ENCODE results near the gene ODC1.

ODC1 gene

GRCh38 chr2:10433947-10434885 is 13.9 kb downstream of the ODC1 start:
- no peak for DNase-seq (ENCODE audit: low read depth in 2 of 2)

GRCh38 chr2:10433264-10433946 is 14.7 kb downstream of the ODC1 start:
- DNase-seq (ENCODE audit: low read depth in 2 of 2), result no peak

GRCh38 chr2:10432311-10433181 is 15.6 kb downstream of the ODC1 start:
- no peak for DNase-seq (ENCODE audit: low read depth in 2 of 2)

- DNase-seq (ENCODE audit: low read depth in 2 of 2), result no peak
Observed at GRCh38 chr2:10431797-10432196, 16.3 kb downstream of the ODC1 start.

- no peak for DNase-seq (ENCODE audit: low read depth in 2 of 2)
Observed at GRCh38 chr2:10430886-10431622, 17.1 kb downstream of the ODC1 start.

GRCh38 chr2:10428924-10429323 is 19.2 kb downstream of the ODC1 start:
- DNase-seq (ENCODE audit: low read depth in 2 of 2), result no peak

GRCh38 chr2:10428355-10428754 is 19.8 kb downstream of the ODC1 start:
- DNase-seq (ENCODE audit: low read depth in 2 of 2), result no peak

GRCh38 chr2:10427618-10427949 is 20.5 kb downstream of the ODC1 start:
- no peak for DNase-seq (ENCODE audit: low read depth in 2 of 2)

- DNase-seq (ENCODE audit: low read depth in 2 of 2), result no peak
Observed at GRCh38 chr2:10426726-10427617, 21.2 kb downstream of the ODC1 start.

- no peak for DNase-seq (ENCODE audit: low read depth in 2 of 2)
Observed at GRCh38 chr2:10425699-10426098, 22.4 kb downstream of the ODC1 start.

GRCh38 chr2:10424916-10425505 is 23.1 kb downstream of the ODC1 start:
- no peak for DNase-seq (ENCODE audit: low read depth in 2 of 2)

GRCh38 chr2:10424051-10424450 is 24.1 kb downstream of the ODC1 start:
- DNase-seq (ENCODE audit: low read depth in 2 of 2), result no peak

- DNase-seq (ENCODE audit: low read depth in 2 of 2), result no peak
Observed at GRCh38 chr2:10423400-10423774, 24.7 kb downstream of the ODC1 start.

GRCh38 chr2:10422732-10423399 is 25.3 kb downstream of the ODC1 start:
- no peak for DNase-seq (ENCODE audit: low read depth in 2 of 2)

GRCh38 chr2:10422251-10422650 is 25.9 kb downstream of the ODC1 start:
- no peak for DNase-seq (ENCODE audit: low read depth in 2 of 2)

GRCh38 chr2:10419553-10420257 is 28.4 kb downstream of the ODC1 start:
- no peak for DNase-seq (ENCODE audit: low read depth in 2 of 2)

GRCh38 chr2:10417551-10418335 is 30.4 kb downstream of the ODC1 start:
- no peak for DNase-seq (ENCODE audit: low read depth in 2 of 2)

- no peak for DNase-seq (ENCODE audit: low read depth in 2 of 2)
Observed at GRCh38 chr2:10415640-10416039, 32.5 kb downstream of the ODC1 start.
